Right atrium auricular region (tissue), 2 donors: ENCODE results near the gene TMEM222. TPM values are rescaled to one million over a fixed set of nuclear protein-coding genes. Genes with fewer than 3 reads are reported as not detected.

ENCODE experiments used
- DNase-seq: peaks from one replicate; pipeline ENCODE4 v3.0.0-alpha.2; 2019; ENCODE audit warnings: low spot score
- H3K27ac ChIP-seq, 2 donors: fragments of 200-600 bp; sonication (generic); 1 replicate in 1 of 2; 2 replicates in 1 of 2; pipeline ENCODE4 v1.5.1; 2016 to 2019
- H3K27me3 ChIP-seq, 2 donors: fragments of 200-600 bp; sonication (generic); one replicate each; pipeline versions ENCODE4 v1.5.1 to v1.6.0; 2017 to 2019
- H3K36me3 ChIP-seq: fragments of 200-600 bp; sonication (generic); one replicate; pipeline ENCODE4 v1.5.1; 2016
- H3K4me1 ChIP-seq, 2 donors: fragments of 200-600 bp; sonication (generic); one replicate each; pipeline versions ENCODE4 v1.5.1 to v1.6.0; 2017 to 2019
- H3K4me3 ChIP-seq, 2 donors: fragments of 200-600 bp; sonication (generic); 1 replicate in 1 of 2; 2 replicates in 1 of 2; pipeline ENCODE4 v1.5.1; 2017 to 2019; ENCODE audit warnings: mild to moderate bottlenecking in 1 of 2, moderate library complexity in 1 of 2
- H3K9me3 ChIP-seq, 2 donors: fragments of 200-600 bp; sonication (generic); one replicate each; pipeline ENCODE4 v1.5.1; 2019
- CTCF ChIP-seq, 2 donors: fragments of 200-600 bp; sonication (generic); IDR thresholded peaks; one replicate each; pipeline ENCODE4 v1.5.1; 2019; ENCODE audit warnings: antibody characterized with exemption in 2 of 2
- total RNA-seq, 2 donors: library from RNA; depleted of rRNA; stranded (reverse); fragments of >200 nt; gene quantifications; one replicate each; pipeline ENCODE4 v1.1.0, GENCODE V29; 2016

TMEM222 gene
- total RNA-seq, 2 donors from 2014 or later, result 13.6 to 24.3 TPM

GRCh38 chr1:27325286-27325685 lies 3.3 kb downstream of the TMEM222 start:
- no peaks in the 10 kb centered on the region for H3K9me3 ChIP-seq
- peaks cover 10% of the 10 kb centered on the region for H3K36me3 ChIP-seq
- H3K4me3 ChIP-seq, result no peak overlapping the region
- peaks cover 0 to 45% of the 10 kb centered on the region in 2 donors for H3K4me1 ChIP-seq
- DNase-seq, result no peak
- H3K27ac ChIP-seq, result no peak overlapping the region
- TF ChIP-seq CTCF (IDR thresholded peaks at IDR 0.05), result no peak
- H3K27me3 ChIP-seq, result no peaks in the 10 kb centered on the region

GRCh38 chr1:27327964-27328363 lies 6.0 kb downstream of the TMEM222 start:
- TF ChIP-seq CTCF (IDR thresholded peaks at IDR 0.05), result no peak
- peak overlapping the region in 1 of 2 donors; percentile 14 for H3K27ac ChIP-seq
- no peak for DNase-seq
- H3K4me3 ChIP-seq, result no peak overlapping the region
- no peaks in the 10 kb centered on the region for H3K27me3 ChIP-seq
- H3K36me3 ChIP-seq, result peaks cover 28% of the 10 kb centered on the region
- H3K4me1 ChIP-seq, result peaks cover 0 to 53% of the 10 kb centered on the region in 2 donors
- H3K9me3 ChIP-seq, result no peaks in the 10 kb centered on the region

GRCh38 chr1:27330786-27331185 lies 8.8 kb downstream of the TMEM222 start:
- Histone ChIP-seq H3K4me1 (peaks cover 0 to 36% of the 10 kb centered on the region in 2 donors), H3K27me3 (no peaks in the 10 kb centered on the region), H3K4me3 (no peak overlapping the region), H3K36me3 (peaks cover 42% of the 10 kb centered on the region), H3K27ac (peak overlapping the region in 1 of 2 donors; percentile 51), H3K9me3 (no peaks in the 10 kb centered on the region)
- DNase-seq, result no peak
- TF ChIP-seq CTCF (IDR thresholded peaks at IDR 0.05), result no peak

- H3K27ac ChIP-seq, result peak overlapping the region; percentile 51 to 54
- H3K27me3 ChIP-seq, result no peaks in the 10 kb centered on the region
- no peak for TF ChIP-seq CTCF (IDR thresholded peaks at IDR 0.05)
- H3K36me3 ChIP-seq, result peaks cover 44% of the 10 kb centered on the region
- no peak for DNase-seq
- no peak overlapping the region for H3K4me3 ChIP-seq
- peaks cover 0 to 36% of the 10 kb centered on the region in 2 donors for H3K4me1 ChIP-seq
- no peaks in the 10 kb centered on the region for H3K9me3 ChIP-seq
Measured at GRCh38 chr1:27331426-27331825, 9.5 kb downstream of the TMEM222 start.

- Histone ChIP-seq H3K9me3 (no peaks in the 10 kb centered on the region), H3K27ac (peak overlapping the region; percentile 51 to 54), H3K4me3 (no peak overlapping the region), H3K4me1 (peaks cover 0 to 32% of the 10 kb centered on the region in 2 donors), H3K27me3 (no peaks in the 10 kb centered on the region), H3K36me3 (peaks cover 44% of the 10 kb centered on the region)
- DNase-seq, result no peak
- no peak for TF ChIP-seq CTCF (IDR thresholded peaks at IDR 0.05)
Measured at GRCh38 chr1:27331922-27332321, 10.0 kb downstream of the TMEM222 start.
